NK-92 treated with Interleukin-12 subunit alpha and Interleukin-12 subunit beta, amount 100 ng/mL, for 24 hours (cell line): ENCODE data around the gene ADAMTS17.

Source experiments
- DNase-seq: peaks from one replicate; lab custom pipeline; 2025; lab: John Stamatoyannopoulos, UW

ADAMTS17 gene

GRCh38 chr15:100221471-100222348, 120.1 kb downstream of the ADAMTS17 start:
- no peak for DNase-seq

DNA sequence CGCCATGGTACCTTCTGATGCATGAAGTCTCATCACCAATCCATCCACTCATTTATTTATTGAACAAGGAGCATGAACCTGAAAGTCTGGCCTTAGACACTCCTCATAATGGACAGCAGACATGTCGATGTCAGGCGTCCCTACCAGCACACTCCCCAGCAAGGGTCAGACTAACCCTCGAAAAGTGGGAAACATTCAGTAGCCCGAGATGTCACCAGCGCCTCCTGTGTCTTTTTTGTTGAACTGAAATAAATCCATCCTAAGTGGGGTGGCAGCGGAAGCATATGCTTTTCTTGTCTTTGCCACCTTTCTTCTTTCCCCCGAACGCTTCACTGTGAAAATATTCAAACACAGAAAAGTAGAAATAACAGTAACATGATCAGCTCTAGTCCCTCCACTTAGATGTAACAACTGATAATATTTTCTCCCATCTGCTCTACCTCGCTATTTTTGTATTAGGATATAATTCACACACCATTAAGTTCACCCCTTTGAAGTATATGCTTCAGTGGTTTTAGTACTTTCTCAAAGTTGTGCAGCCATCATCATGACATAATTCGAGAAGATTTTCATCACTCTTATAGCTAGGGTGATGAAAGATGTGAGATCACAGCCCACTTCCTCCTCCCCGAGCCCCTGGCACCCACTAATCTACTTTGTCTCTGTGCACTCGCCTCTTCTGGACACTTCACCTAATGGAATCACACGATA, 121.6 kb downstream of the ADAMTS17 start:
- DNase-seq = no peak

DNA sequence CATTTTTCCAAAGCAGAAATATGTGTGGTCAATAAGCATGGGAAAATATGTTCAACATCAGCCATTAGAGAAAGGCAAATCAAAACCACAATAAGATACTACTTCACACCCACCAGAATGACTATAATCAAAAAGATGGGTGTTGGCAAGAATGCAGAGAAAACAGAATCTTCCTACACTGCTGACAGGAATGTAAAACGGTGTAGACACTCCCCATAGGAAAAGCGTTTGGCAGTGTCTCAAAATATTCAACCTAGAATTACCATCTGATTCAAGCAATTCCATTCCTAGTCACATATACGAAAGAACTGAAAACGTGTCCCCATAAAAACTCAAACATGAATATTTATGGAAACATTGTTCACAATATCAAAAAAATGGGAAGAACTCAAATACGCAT, 123.3 kb downstream of the ADAMTS17 start:
- DNase-seq = no peak

- no peak for DNase-seq
These were observed 125.6 kb downstream of the ADAMTS17 start for GRCh38 chr15:100216182-100216581.

GRCh38 chr15:100215843-100216169, 126.0 kb downstream of the ADAMTS17 start:
- no peak for DNase-seq

DNA sequence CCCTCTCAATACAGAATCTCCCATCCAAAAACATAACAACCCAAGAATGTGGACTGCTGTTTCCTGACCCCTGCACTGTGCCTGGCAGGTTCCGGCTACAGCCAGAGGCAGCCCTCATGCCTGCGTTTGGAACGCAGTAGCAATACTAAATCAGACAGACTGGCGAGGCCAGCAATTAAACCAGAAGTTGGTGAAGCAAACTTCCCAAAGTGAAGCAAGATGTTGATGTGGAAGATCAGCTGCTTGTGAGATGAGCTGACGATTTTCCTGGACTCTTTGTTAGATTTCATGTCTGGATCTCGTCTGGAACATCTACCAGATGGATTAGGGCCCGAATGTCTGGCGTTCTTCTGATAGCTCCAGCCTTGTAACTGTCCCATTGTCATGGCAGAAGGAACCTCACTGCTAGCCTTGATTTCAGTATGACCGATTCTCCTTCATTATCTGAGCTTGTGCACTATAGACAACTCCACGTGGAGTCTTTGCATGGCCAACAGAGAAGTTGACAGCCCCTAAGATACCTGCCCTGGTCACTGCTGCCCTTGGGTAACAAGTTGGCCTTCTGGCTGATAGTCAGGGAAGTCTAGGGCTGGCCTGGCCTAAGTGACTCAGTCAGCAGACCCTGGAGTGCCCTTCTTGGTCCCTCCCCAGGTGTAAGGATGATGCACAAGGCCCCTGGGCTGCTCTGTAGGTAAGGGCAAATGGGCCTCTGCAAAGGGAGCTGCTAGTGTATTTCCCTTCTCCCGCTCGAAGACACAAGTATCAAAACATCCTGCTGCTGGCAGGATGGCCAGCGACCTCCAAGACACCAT, 126.5 kb downstream of the ADAMTS17 start:
- DNase-seq = no peak

- DNase-seq = no peak
These were observed 129.6 kb downstream of the ADAMTS17 start for GRCh38 chr15:100211855-100212850.

DNA sequence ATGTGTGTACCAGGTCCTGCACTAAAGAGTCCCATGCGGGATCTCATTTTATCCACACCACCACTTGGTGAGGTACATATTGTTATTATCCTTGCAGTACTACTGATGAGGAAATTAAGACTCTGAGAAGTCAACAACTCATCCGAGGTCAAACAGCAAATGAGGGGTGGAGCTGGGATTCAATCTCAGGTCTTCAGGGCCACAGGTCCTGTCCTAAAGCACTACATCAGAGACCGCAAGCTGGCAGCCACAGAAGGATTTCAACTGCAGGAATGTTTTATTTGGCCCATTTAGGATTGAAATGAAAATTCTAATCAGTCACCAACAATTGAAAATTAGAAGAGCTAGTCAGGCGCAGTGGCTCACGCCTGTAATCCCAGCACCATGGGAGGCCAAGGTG, 131.4 kb downstream of the ADAMTS17 start:
- DNase-seq = no peak

DNA sequence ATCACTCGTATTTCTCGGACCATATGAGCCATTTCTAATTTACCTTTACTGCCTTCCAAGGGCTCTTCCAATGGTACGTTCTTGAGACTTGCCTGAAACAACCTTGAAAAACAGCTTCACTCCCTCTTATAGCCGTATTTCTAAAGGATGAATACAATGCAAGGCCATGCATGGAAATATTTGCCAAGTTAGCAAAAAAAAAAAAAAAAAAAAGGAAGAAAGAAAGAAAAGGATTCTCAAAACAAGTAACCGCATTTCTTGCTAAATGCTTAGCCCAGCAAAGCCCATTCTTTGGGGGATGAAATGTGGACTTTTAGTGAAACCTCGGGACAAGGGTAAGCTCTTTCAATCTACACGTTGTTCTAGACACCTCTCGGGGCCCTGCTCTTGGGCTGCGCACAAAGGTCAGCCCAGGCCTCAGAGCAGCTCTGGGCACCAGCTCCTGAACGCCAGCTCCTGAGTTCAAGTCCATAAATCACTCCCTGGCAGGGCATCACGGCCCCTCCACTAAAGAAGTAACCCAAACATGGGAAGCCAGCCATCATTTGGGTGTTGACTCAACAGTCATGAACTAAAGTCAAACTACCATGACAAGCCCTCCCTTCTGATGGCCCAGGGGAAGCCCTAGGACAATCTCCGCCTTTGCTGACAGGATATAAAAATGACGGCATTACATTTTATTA, 132.7 kb downstream of the ADAMTS17 start:
- no peak for DNase-seq

GRCh38 chr15:100207053-100207452, 134.7 kb downstream of the ADAMTS17 start:
- DNase-seq = no peak

DNA sequence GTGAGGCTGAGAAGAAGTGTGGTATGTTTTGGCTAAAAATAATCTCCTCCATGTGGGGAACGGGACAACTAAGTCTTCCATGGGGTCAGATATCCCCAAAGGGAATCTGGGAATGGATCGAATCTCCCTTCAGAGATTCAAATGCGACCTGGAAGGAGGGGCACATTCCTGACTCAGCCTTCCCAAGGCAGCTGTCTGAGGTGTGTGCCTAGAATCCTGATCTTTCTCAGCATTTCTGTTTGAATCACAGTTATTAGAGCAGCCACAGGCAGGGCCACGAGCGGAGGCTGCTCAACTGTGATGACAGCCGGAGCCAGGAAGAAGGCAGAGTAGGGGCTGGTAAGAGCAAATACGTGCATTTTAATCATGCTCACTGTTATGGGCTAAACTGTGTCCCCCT, 135.1 kb downstream of the ADAMTS17 start:
- DNase-seq = no peak

GRCh38 chr15:100205549-100206295, 136.1 kb downstream of the ADAMTS17 start:
- no peak for DNase-seq

DNA sequence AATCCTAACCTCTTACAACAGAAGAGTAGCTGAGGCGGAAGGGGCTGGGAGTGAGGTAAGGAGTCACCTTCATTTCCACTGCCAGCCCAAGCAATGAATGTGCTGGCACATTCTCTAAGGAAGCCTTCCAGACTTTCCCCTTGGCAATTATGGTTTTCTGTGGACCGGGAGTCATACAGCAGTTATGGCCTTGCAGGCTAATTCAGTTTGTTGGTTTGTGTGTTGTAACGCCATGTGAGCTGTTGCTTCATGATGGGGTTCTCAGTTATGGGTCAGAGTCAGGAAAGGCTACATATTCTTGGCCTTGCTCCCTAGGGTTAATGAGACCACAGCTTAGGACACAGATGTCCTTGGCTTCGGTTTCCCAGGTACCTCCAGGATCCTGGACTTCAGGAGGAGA, 137.0 kb downstream of the ADAMTS17 start:
- DNase-seq = no peak

DNA sequence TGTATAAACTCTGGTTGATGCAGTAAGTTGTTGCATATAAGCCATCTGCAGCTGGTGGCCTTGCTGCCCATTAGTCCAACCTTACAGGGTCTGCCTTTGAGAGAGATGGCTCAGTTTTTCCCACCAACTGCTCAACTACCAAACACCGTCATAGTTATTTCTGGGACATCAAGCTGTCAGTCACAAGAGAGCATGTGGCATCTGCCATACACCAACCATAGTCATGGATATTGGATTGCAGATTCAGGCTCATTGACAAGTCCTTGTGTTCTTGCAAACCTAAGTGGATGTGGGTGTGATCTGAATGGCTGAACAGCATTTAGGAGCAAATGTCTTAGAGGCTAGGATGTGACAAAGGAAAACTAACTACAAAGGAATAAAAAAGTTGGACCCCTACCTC, 137.6 kb downstream of the ADAMTS17 start:
- no peak for DNase-seq

DNA sequence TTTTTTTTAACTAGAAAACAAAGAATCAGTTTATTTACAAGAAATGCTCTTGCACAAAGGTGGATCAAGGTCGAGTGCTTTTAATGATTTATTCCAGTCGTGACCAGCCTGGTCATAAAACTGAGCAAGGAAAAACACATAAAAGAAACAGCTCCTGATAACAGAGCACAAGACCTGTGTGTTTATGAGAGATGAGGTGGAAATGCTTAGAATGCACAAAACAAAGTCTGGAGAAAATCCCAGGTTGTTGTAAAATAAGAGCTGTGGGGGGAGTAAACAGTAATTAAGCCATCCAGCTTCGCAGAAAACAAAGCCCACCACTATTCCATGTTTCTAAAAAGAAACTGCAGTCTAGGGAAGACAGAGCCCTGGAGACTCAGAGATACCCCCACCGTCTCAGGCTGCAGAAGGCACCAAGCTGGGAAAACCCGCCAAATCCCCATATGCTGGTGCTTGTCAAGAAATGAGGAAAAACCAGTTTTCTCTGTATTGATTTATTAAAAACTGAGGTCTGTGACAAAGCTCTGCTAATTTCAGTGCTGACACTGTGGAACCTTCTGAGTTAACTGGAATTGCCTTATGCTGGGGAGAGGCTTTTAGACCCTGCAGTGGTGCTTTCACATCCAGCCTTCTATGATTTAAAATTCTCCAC, 139.3 kb downstream of the ADAMTS17 start:
- no peak for DNase-seq

DNA sequence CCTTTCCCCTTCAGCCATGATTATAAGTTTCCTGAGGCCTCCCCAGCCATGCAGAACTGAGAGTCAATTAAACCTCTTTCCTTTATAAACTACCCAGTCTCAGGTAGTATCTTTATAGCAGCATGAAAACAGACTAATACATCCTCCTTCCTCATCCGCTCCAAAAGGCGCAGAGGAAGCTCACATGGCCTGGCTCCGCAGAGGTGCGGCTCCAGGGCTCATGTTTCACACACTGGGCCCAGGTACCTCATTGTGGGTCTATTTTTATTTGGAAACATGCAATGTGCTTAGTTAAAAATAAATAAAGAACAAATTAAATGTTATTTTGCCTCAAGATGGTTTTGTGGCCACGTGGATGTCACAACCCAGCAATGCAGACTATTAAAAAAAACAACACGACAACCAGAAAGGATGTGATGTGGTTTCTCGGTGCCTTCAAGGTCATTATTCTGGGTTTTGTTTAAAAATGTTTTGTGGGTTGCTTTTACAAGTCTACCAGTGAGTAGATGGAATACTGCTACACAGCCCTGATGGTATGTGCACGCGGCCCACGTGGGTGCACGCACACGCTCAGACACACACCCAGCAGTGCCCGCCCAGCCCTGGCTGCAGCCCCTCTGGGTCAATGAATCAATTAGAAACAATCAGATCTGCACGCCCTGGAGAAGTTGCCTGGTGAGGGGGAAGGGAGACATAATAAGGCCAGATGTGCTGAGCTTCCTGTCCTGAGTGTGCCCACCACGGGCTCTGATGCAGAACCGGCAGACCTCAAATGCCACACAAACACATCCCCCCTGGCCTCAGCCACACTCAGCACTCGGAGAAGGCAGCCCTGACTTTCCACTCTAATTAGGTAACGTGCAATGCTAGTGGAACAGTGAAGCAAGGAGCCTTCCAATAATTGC, 140.1 kb downstream of the ADAMTS17 start:
- DNase-seq = peak; percentile 93

- no peak for DNase-seq
These were observed 141.4 kb downstream of the ADAMTS17 start for GRCh38 chr15:100200287-100200880.

GRCh38 chr15:100199711-100200286, 142.0 kb downstream of the ADAMTS17 start:
- no peak for DNase-seq
